ENCODE data around the gene ZDHHC14. TPM values are rescaled to one million over a fixed set of nuclear protein-coding genes. Genes with fewer than 3 reads are reported as not detected.
"Not testable (repeated sequence)": the region's sequence is repeated elsewhere in the genome, so short reads cannot be mapped to it uniquely, and the experiment has no call there.

The ZDHHC14 gene
- total RNA-seq, 3 donors from 2014 or later, result 4.8 to 9.8 (median 8.5) TPM

GRCh38 chr6:157688960-157689599 lies 308.1 kb downstream of the ZDHHC14 start:
- Histone ChIP-seq H3K27me3 (no peaks in the 10 kb centered on the region), H3K9me3 (no peaks in the 10 kb centered on the region), H3K4me3 (no peak overlapping the region), H3K27ac (no peak overlapping the region), H3K36me3 (no peaks in the 10 kb centered on the region), H3K4me1 (no peaks in the 10 kb centered on the region)
- TF ChIP-seq POLR2AphosphoS5 (IDR thresholded peaks at IDR 0.05) (no peak), POLR2A (IDR thresholded peaks at IDR 0.05) (no peak)
- TF ChIP-seq, protein P1, sequence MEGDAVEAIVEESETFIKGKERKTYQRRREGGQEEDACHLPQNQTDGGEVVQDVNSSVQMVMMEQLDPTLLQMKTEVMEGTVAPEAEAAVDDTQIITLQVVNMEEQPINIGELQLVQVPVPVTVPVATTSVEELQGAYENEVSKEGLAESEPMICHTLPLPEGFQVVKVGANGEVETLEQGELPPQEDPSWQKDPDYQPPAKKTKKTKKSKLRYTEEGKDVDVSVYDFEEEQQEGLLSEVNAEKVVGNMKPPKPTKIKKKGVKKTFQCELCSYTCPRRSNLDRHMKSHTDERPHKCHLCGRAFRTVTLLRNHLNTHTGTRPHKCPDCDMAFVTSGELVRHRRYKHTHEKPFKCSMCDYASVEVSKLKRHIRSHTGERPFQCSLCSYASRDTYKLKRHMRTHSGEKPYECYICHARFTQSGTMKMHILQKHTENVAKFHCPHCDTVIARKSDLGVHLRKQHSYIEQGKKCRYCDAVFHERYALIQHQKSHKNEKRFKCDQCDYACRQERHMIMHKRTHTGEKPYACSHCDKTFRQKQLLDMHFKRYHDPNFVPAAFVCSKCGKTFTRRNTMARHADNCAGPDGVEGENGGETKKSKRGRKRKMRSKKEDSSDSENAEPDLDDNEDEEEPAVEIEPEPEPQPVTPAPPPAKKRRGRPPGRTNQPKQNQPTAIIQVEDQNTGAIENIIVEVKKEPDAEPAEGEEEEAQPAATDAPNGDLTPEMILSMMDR (IDR thresholded peaks at IDR 0.05), result no peak
- DNase-seq (ENCODE audit: low spot score in 2 of 2), result no peak
- intact Hi-C loops (cut with DNase I; ENCODE audit: low total_unique reads), result no loop called here

DNA sequence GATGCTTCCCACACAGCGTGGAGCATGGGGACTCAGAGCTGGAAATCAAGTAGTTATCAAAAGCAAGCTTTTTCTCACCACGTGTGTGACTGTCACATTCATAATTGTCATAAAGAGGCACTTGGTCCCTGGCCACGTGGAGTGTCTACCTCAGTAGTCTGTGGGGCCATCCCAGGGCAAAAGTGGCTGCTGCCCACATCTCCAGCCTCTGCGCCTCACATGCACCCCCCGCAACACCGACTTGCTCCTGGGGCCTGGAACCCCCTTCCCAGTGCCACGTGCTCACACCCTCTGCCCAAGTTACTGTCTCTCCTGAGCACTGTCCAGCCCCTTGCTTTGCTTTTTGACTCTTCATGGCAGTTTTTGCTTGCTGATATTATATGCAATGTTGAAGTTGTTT lies 308.9 kb downstream of the ZDHHC14 start:
- no peak for DNase-seq (ENCODE audit: low spot score in 2 of 2)
- H3K9me3 ChIP-seq, result no peaks in the 10 kb centered on the region
- TF ChIP-seq POLR2AphosphoS5 (IDR thresholded peaks at IDR 0.05), result no peak
- TF ChIP-seq, protein P1 (IDR thresholded peaks at IDR 0.05), result no peak
- TF ChIP-seq POLR2A (IDR thresholded peaks at IDR 0.05), result no peak

GRCh38 chr6:157690441-157691210 lies 309.6 kb downstream of the ZDHHC14 start:
- no peak overlapping the region for H3K27ac ChIP-seq
- H3K9me3 ChIP-seq, result no peaks in the 10 kb centered on the region
- DNase-seq (ENCODE audit: low spot score in 2 of 2), result no peak
- H3K4me3 ChIP-seq, result no peak overlapping the region
- intact Hi-C loops (cut with DNase I; ENCODE audit: low total_unique reads), result no loop called here
- no peaks in the 10 kb centered on the region for H3K27me3 ChIP-seq
- TF ChIP-seq POLR2A (IDR thresholded peaks at IDR 0.05) (no peak), POLR2AphosphoS5 (IDR thresholded peaks at IDR 0.05) (no peak)
- TF ChIP-seq, protein P1 (IDR thresholded peaks at IDR 0.05), result no peak
- no peaks in the 10 kb centered on the region for H3K4me1 ChIP-seq
- no peaks in the 10 kb centered on the region for H3K36me3 ChIP-seq

More for the DNA sequence above, 308.9 kb downstream of the ZDHHC14 start:
- H3K4me3 ChIP-seq, result no peak overlapping the region
- H3K36me3 ChIP-seq, result no peaks in the 10 kb centered on the region
- H3K27ac ChIP-seq, result no peak overlapping the region
- intact Hi-C loops (cut with DNase I; ENCODE audit: low total_unique reads), result no loop called here
- H3K4me1 ChIP-seq, result no peaks in the 10 kb centered on the region
- no peaks in the 10 kb centered on the region for H3K27me3 ChIP-seq

GRCh38 chr6:157691621-157692020 lies 310.6 kb downstream of the ZDHHC14 start:
- intact Hi-C loops (cut with DNase I; ENCODE audit: low total_unique reads); H3K36me3 ChIP-seq; H3K4me1 ChIP-seq; DNase-seq (ENCODE audit: low spot score in 2 of 2); H3K4me3 ChIP-seq; H3K27ac ChIP-seq; H3K9me3 ChIP-seq; H3K27me3 ChIP-seq: not testable (repeated sequence)

GRCh38 chr6:157693867-157694266 lies 312.9 kb downstream of the ZDHHC14 start:
- Histone ChIP-seq H3K27me3 (no peaks in the 10 kb centered on the region), H3K4me3 (no peak overlapping the region), H3K36me3 (no peaks in the 10 kb centered on the region), H3K4me1 (no peaks in the 10 kb centered on the region), H3K9me3 (no peaks in the 10 kb centered on the region), H3K27ac (no peak overlapping the region)
- intact Hi-C loops (cut with DNase I; ENCODE audit: low total_unique reads), result no loop called here
- TF ChIP-seq POLR2AphosphoS5 (IDR thresholded peaks at IDR 0.05) (no peak), POLR2A (IDR thresholded peaks at IDR 0.05) (no peak)
- TF ChIP-seq, protein P1 (IDR thresholded peaks at IDR 0.05), result no peak
- DNase-seq (ENCODE audit: low spot score in 2 of 2), result no peak
